ENCODE measurements around the gene SLC30A1.

SLC30A1 gene

DNA sequence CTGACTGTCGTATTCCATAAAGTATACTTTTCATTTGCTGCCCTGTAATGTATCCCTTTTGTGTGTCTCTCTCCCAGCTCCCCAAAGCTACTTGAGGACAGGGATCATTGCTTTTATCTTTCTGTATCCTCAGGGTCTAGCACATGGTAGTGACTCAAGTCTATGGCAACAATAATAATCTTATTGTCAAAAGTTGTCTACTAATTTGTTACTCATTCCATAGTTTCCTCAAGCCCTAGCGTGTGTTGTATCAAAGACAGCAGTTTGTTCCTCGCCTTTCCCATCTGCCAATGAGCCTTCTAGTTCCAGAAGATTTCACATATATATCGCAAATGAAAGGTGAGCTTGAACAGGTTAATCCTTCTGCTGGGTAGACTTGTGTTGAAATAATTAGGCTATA, 9.8 kb upstream of the SLC30A1 start:
- no peaks in the 10 kb centered on the region for H3K9me3 ChIP-seq (ENCODE audit: low read length)
- no peaks in the 10 kb centered on the region for H3K9me2 ChIP-seq (ENCODE audit: low read depth, low read length)
- H3K27ac ChIP-seq (ENCODE audit: low read depth, low read length, poor library complexity, severe bottlenecking) = no peak overlapping the region
- no peaks in the 10 kb centered on the region for H4K20me1 ChIP-seq (ENCODE audit: insufficient read depth, low read length)
- H3K4me1 ChIP-seq (ENCODE audit: insufficient read depth, low read length, severe bottlenecking) = no peaks in the 10 kb centered on the region
- H2AFZ ChIP-seq (ENCODE audit: low read length) = no peak overlapping the region
- TF ChIP-seq, protein P1, sequence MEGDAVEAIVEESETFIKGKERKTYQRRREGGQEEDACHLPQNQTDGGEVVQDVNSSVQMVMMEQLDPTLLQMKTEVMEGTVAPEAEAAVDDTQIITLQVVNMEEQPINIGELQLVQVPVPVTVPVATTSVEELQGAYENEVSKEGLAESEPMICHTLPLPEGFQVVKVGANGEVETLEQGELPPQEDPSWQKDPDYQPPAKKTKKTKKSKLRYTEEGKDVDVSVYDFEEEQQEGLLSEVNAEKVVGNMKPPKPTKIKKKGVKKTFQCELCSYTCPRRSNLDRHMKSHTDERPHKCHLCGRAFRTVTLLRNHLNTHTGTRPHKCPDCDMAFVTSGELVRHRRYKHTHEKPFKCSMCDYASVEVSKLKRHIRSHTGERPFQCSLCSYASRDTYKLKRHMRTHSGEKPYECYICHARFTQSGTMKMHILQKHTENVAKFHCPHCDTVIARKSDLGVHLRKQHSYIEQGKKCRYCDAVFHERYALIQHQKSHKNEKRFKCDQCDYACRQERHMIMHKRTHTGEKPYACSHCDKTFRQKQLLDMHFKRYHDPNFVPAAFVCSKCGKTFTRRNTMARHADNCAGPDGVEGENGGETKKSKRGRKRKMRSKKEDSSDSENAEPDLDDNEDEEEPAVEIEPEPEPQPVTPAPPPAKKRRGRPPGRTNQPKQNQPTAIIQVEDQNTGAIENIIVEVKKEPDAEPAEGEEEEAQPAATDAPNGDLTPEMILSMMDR (IDR thresholded peaks at IDR 0.05; ENCODE audit: low read length) = no peak
- TF ChIP-seq EZH2 (IDR thresholded peaks at IDR 0.05; ENCODE audit: borderline replicate concordance, low read length) = no peak
- H3K36me3 ChIP-seq (ENCODE audit: insufficient read depth, low read length) = no peaks in the 10 kb centered on the region
- no peak overlapping the region for H3K9ac ChIP-seq (ENCODE audit: low read length)
- H3F3A ChIP-seq (ENCODE audit: insufficient read depth, low read length) = no peaks in the 10 kb centered on the region
- H3K27me3 ChIP-seq (ENCODE audit: insufficient read depth, low read length) = no peaks in the 10 kb centered on the region
- H3K4me2 ChIP-seq (ENCODE audit: low read length) = no peak overlapping the region
- no peaks in the 10 kb centered on the region for H3K79me2 ChIP-seq (ENCODE audit: insufficient read depth, low read length)
- H3K4me3 ChIP-seq (ENCODE audit: low read depth, low read length, poor library complexity, severe bottlenecking) = no peak overlapping the region

DNA sequence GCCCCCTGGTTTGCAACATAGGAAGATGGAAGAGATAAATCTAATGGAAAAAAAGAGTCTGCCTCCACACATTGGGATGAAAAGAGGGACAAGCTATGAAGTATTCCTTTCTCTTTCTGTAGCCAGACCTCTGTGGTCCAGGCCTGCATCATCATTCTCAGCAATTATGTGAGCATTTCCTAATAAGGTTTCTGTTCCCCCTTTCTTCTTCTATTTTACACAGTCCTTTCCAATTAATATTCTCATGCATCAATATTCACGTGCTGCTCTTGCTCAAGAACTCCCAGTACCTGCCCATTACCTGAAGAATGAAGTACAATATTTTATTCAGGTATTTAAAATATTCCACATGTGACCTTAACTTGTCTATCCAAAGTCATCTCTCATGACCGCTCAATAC, 8.2 kb upstream of the SLC30A1 start:
- Histone ChIP-seq H3K9me2 (ENCODE audit: low read depth, low read length) (no peaks in the 10 kb centered on the region), H3K9ac (ENCODE audit: low read length) (no peak overlapping the region), H2AFZ (ENCODE audit: low read length) (no peak overlapping the region), H3K4me1 (ENCODE audit: insufficient read depth, low read length, severe bottlenecking) (peaks cover under 1% of the 10 kb centered on the region), H3K4me3 (ENCODE audit: low read depth, low read length, poor library complexity, severe bottlenecking) (no peak overlapping the region), H3K9me3 (ENCODE audit: low read length) (no peaks in the 10 kb centered on the region), H3K27me3 (ENCODE audit: insufficient read depth, low read length) (no peaks in the 10 kb centered on the region), H3K4me2 (ENCODE audit: low read length) (no peak overlapping the region), H4K20me1 (ENCODE audit: insufficient read depth, low read length) (no peaks in the 10 kb centered on the region), H3F3A (ENCODE audit: insufficient read depth, low read length) (no peaks in the 10 kb centered on the region), H3K27ac (ENCODE audit: low read depth, low read length, poor library complexity, severe bottlenecking) (no peak overlapping the region), H3K36me3 (ENCODE audit: insufficient read depth, low read length) (no peaks in the 10 kb centered on the region), H3K79me2 (ENCODE audit: insufficient read depth, low read length) (no peaks in the 10 kb centered on the region)
- TF ChIP-seq, protein P1 (IDR thresholded peaks at IDR 0.05; ENCODE audit: low read length) = no peak
- TF ChIP-seq EZH2 (IDR thresholded peaks at IDR 0.05; ENCODE audit: borderline replicate concordance, low read length) = no peak

DNA sequence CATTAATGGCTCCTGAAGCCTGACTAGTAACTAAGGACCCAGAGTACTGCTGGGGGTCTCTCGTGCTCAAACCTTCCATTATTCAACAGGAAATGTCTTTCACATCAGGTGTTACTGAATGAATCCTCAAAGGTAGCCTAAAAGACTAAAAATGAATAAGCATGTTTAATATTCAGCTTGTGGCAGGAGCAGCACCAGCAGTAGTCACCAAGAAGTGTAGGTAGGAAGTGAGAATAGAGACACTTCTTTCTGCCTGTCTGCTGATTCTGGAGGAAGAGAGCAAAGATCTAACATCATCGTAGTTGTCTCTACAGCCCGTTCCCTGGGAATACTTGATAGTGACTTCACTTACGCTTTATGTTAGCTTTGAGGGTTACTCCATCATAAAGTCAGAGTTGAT, 7.6 kb upstream of the SLC30A1 start:
- Histone ChIP-seq H3K36me3 (ENCODE audit: insufficient read depth, low read length) (no peaks in the 10 kb centered on the region), H3K9me2 (ENCODE audit: low read depth, low read length) (no peaks in the 10 kb centered on the region), H2AFZ (ENCODE audit: low read length) (no peak overlapping the region), H3K4me3 (ENCODE audit: low read depth, low read length, poor library complexity, severe bottlenecking) (no peak overlapping the region), H3K4me2 (ENCODE audit: low read length) (no peak overlapping the region), H4K20me1 (ENCODE audit: insufficient read depth, low read length) (no peaks in the 10 kb centered on the region), H3K79me2 (ENCODE audit: insufficient read depth, low read length) (no peaks in the 10 kb centered on the region), H3K27me3 (ENCODE audit: insufficient read depth, low read length) (no peaks in the 10 kb centered on the region), H3K4me1 (ENCODE audit: insufficient read depth, low read length, severe bottlenecking) (peaks cover 6% of the 10 kb centered on the region), H3K9me3 (ENCODE audit: low read length) (no peaks in the 10 kb centered on the region), H3K27ac (ENCODE audit: low read depth, low read length, poor library complexity, severe bottlenecking) (no peak overlapping the region), H3K9ac (ENCODE audit: low read length) (no peak overlapping the region), H3F3A (ENCODE audit: insufficient read depth, low read length) (no peaks in the 10 kb centered on the region)
- TF ChIP-seq, protein P1 (IDR thresholded peaks at IDR 0.05; ENCODE audit: low read length) = no peak
- no peak for TF ChIP-seq EZH2 (IDR thresholded peaks at IDR 0.05; ENCODE audit: borderline replicate concordance, low read length)

Measured in OCI-LY1 (cell line).